Right renal cortex interstitium (tissue), 3 donors: Measurements from ENCODE around the gene PRPH. TPM values are rescaled to one million over a fixed set of nuclear protein-coding genes. Genes with fewer than 3 reads are reported as not detected.
"Not testable (repeated sequence)": the region's sequence is repeated elsewhere in the genome, so short reads cannot be mapped to it uniquely, and the experiment has no call there.

Experiments used
- DNase-seq, 3 donors: peaks; one replicate each; pipeline ENCODE4 v3.0.0-alpha.2; 2013; ENCODE audit warnings: low read depth in 3 of 3, low spot score in 2 of 3
- polyA plus RNA-seq, 3 donors: library from polyadenylated mRNA; unstranded; fragments of 120-200 nt; gene quantifications; one replicate each; pipeline ENCODE4 v1.2.1, GENCODE V29; 2013; ENCODE audit not compliant: insufficient read length in 3 of 3

Gene PRPH
- polyA plus RNA-seq, 3 donors, result 0.17 to 0.28 (median 0.27) TPM

GRCh38 chr12:49331380-49332222 lies 36.7 kb downstream of the PRPH start:
- no peak for DNase-seq

- no peak for DNase-seq
Observed at GRCh38 chr12:49332441-49332861, 37.5 kb downstream of the PRPH start.

GRCh38 chr12:49332891-49333371 lies 38.0 kb downstream of the PRPH start:
- no peak for DNase-seq

GRCh38 chr12:49333778-49334177 lies 38.8 kb downstream of the PRPH start:
- not testable (repeated sequence) for DNase-seq

GRCh38 chr12:49334226-49334625 lies 39.3 kb downstream of the PRPH start:
- no peak for DNase-seq

- DNase-seq, result no peak
Observed at GRCh38 chr12:49334681-49335080, 39.7 kb downstream of the PRPH start.

- no peak for DNase-seq
Observed at GRCh38 chr12:49335118-49335954, 40.4 kb downstream of the PRPH start.

- DNase-seq, result no peak
Observed at GRCh38 chr12:49335955-49336644, 41.2 kb downstream of the PRPH start.

GRCh38 chr12:49336645-49337584 lies 42.0 kb downstream of the PRPH start, which contains the start of gene C1QL4:
C1QL4 (minus strand) TSS chr12:49337188; CDS start chr12:49336477, 711 bp downstream.
- no peak for DNase-seq

GRCh38 chr12:49338830-49339463 lies 44.0 kb downstream of the PRPH start:
- no peak for DNase-seq

- no peak for DNase-seq
Observed at GRCh38 chr12:49339464-49339861, 44.5 kb downstream of the PRPH start.

- no peak for DNase-seq
Observed at GRCh38 chr12:49340095-49340870, 45.3 kb downstream of the PRPH start.

- DNase-seq, result no peak
Observed at GRCh38 chr12:49340971-49341776, 46.2 kb downstream of the PRPH start.

GRCh38 chr12:49341777-49342065 lies 46.8 kb downstream of the PRPH start:
- DNase-seq, result no peak

- DNase-seq, result peak in 1 of 3 donors; percentile 87
Observed at GRCh38 chr12:49342066-49342913, 47.3 kb downstream of the PRPH start.

- no peak for DNase-seq
Observed at GRCh38 chr12:49342914-49343731, 48.2 kb downstream of the PRPH start.
